ENCODE measurements around the gene CERT1.

DNA sequence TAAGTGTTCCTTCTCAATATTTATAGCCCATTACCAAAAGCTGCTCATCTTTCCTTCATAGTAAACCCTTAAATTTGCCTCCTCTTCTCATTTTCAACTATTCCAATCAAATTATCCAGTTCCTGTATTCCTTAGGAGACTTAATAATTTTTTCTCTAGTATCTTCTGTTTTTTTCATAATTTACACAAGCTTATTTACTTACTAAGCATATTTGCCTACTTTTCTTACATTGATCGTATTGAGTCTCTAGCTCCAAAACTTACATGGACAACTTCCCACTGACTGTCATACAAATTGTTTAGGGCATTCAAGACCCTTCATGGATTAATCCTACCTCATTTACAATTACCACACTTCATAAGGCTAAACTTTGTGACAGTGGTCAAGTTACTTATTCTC is 3.6 kb downstream of the CERT1 start:
- TF ChIP-seq POLR2AphosphoS5 (IDR thresholded peaks at IDR 0.05) (no peak), POLR2A (IDR thresholded peaks at IDR 0.05) (no peak)
- TF ChIP-seq, protein P1, sequence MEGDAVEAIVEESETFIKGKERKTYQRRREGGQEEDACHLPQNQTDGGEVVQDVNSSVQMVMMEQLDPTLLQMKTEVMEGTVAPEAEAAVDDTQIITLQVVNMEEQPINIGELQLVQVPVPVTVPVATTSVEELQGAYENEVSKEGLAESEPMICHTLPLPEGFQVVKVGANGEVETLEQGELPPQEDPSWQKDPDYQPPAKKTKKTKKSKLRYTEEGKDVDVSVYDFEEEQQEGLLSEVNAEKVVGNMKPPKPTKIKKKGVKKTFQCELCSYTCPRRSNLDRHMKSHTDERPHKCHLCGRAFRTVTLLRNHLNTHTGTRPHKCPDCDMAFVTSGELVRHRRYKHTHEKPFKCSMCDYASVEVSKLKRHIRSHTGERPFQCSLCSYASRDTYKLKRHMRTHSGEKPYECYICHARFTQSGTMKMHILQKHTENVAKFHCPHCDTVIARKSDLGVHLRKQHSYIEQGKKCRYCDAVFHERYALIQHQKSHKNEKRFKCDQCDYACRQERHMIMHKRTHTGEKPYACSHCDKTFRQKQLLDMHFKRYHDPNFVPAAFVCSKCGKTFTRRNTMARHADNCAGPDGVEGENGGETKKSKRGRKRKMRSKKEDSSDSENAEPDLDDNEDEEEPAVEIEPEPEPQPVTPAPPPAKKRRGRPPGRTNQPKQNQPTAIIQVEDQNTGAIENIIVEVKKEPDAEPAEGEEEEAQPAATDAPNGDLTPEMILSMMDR (IDR thresholded peaks at IDR 0.05): no peak

Measured in prostate gland (tissue), 2 donors.